ENCODE measurements around the gene ACTR6.

Gene ACTR6

DNA sequence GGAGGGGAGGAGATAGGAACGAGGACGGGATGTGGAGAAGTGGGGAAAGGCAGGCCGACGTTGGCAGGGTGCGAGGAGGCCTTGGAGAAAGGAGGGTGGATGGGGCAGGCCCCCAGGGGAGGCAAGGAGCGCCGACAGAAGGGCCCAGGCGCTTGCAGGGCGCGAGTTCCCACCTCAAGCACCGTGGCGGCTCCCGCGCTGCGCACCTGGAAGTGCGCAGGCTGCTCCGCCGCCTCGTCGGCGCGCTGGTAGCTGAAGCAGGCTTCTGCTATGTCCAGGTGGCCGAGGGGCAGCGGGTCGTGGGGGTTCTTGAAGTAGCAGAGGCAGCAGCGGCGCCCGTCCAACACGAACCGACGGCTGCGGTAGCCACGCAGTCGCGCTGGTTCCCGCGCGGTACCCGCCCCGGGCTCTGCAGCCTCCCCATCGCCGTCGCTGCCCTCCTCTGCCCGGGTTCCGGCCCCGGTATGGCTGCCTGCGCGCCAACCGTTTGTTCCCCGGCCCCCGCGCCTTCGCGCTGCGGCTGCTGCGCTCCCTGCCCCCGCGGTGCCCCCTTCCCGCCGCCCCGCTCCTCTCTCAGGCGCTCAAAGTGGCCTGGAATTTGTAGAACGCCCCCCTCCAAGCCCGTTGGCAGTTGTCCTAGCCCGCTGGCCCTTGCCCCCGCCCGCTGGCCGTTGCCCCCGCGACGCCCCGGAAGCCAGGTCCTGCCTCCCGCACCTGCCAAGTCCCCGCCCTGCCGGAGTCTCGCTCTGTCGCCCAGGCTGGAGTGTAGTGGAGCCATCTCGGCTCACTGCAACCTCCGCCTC, 1.1 kb upstream of the ACTR6 start:
- Histone ChIP-seq H3K9me3 (ENCODE audit: control insufficient read depth, insufficient read depth, low read length) (no peaks in the 10 kb centered on the region), H3K4me1 (ENCODE audit: control insufficient read depth, insufficient read depth, low read length) (no peaks in the 10 kb centered on the region), H3K27ac (ENCODE audit: low read length) (no peak overlapping the region), H3K36me3 (ENCODE audit: control insufficient read depth, insufficient read depth, low read length) (no peaks in the 10 kb centered on the region; the same call in 1 of the 2 replicates), H3K27me3 (ENCODE audit: control insufficient read depth, insufficient read depth, low read length) (no peaks in the 10 kb centered on the region), H3K4me3 (ENCODE audit: low read length) (peak overlapping the region; percentile 93; the same call in 1 of the 2 replicates)
- no peak for DNase-seq (ENCODE audit: low read depth, low spot score)
- WGBS (ENCODE audit: insufficient coverage, insufficient read length): no CpG with 5 or more reads among the region's 79 CpGs

DNA sequence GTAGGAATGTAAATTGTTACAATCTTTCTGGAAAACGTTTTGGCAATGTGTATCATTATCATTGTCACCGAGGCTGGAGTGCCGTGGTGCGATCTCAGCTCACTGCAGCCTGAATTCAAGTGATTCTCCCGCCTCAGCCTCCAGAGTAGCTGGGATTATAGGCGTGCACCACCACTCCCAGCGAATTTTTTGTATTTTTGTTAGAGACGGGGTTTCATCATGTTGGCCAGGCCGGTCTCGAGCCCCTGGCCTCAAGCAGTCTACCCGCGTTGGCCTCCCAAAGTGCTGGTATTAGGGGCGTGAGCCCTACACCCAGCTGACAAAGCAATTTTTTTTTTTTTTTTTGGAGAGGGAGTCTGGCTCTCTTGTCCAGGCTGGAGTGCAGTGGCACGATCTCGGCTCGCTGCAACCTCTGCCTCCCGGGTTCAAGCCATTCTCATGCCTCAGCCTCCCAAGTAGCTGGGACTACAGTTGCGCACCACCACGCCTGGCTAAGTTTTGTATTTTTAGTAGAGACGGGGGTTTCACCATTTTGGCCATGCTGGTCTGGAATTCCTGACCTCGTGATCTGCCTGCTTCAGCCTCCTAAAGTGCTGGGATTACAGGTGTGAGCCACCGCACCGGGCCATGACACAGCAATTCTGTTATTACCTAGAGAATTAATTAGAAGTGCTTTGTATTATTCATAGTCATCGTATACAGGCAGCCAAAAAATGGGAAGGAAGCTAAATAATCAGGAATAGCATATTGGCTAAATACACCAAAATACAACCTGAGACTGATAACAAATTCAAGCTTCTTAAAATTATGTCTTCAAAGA, 1.2 kb downstream of the ACTR6 start:
- Histone ChIP-seq H3K4me3 (ENCODE audit: low read length) (no peak overlapping the region), H3K27ac (ENCODE audit: low read length) (no peak overlapping the region), H3K9me3 (ENCODE audit: control insufficient read depth, insufficient read depth, low read length) (no peaks in the 10 kb centered on the region), H3K36me3 (ENCODE audit: control insufficient read depth, insufficient read depth, low read length) (no peaks in the 10 kb centered on the region), H3K27me3 (ENCODE audit: control insufficient read depth, insufficient read depth, low read length) (no peaks in the 10 kb centered on the region), H3K4me1 (ENCODE audit: control insufficient read depth, insufficient read depth, low read length) (no peaks in the 10 kb centered on the region)
- no peak for DNase-seq (ENCODE audit: low read depth, low spot score)
- no CpG with 5 or more reads among the region's 24 CpGs for WGBS (ENCODE audit: insufficient coverage, insufficient read length)

DNA sequence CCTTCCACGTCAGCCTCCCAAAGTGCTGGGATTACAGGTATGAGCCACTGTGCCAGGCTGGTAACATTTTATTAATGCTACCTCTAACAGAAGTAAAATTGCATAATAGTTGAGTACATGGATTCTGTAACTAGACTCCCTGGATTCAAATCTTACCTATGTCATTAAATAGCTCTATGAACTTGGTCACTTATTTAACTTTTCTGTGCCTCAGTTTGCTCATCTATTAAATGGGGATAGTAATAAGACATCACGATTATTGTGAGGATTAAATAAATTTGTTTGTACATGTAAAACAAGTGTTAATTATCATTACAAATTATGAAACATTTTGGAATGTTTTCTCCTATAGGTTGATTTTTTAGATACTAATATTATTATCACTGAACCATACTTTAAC, 6.7 kb downstream of the ACTR6 start:
- no CpG with 5 or more reads among the region's 2 CpGs for WGBS (ENCODE audit: insufficient coverage, insufficient read length)
- H3K36me3 ChIP-seq (ENCODE audit: control insufficient read depth, insufficient read depth, low read length): peaks cover 6% of the 10 kb centered on the region; the same call in 1 of the 2 replicates

DNA sequence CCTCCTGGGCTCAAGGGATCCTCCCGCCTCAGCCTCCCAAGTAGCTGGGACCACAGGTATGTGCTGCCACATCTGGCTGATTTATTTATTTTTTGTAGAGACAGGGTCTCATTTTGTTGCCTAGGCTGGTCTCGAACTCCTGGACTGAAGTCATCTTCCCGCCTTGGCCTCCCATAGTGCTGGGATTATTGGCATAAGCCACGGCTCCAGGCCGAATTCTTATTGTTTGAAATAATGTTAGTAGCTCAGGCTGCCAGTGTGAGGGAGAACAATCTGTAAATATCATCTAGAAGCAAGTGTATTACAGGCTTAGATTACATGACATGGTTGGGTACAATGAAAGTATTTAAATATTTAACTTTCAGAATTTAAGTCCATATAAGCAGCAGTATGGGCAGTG, 8.2 kb downstream of the ACTR6 start:
- Histone ChIP-seq H3K4me1 (ENCODE audit: control insufficient read depth, insufficient read depth, low read length) (no peaks in the 10 kb centered on the region), H3K27ac (ENCODE audit: low read length) (no peak overlapping the region), H3K36me3 (ENCODE audit: control insufficient read depth, insufficient read depth, low read length) (peaks cover 9% of the 10 kb centered on the region; the same call in 1 of the 2 replicates), H3K27me3 (ENCODE audit: control insufficient read depth, insufficient read depth, low read length) (no peaks in the 10 kb centered on the region), H3K4me3 (ENCODE audit: low read length) (no peak overlapping the region), H3K9me3 (ENCODE audit: control insufficient read depth, insufficient read depth, low read length) (no peaks in the 10 kb centered on the region)
- no CpG with 5 or more reads among the region's 5 CpGs for WGBS (ENCODE audit: insufficient coverage, insufficient read length)
- DNase-seq (ENCODE audit: low read depth, low spot score): no peak

More for the DNA sequence above, 6.7 kb downstream of the ACTR6 start:
- Histone ChIP-seq H3K4me3 (ENCODE audit: low read length) (no peak overlapping the region), H3K27ac (ENCODE audit: low read length) (no peak overlapping the region), H3K4me1 (ENCODE audit: control insufficient read depth, insufficient read depth, low read length) (no peaks in the 10 kb centered on the region), H3K9me3 (ENCODE audit: control insufficient read depth, insufficient read depth, low read length) (no peaks in the 10 kb centered on the region), H3K27me3 (ENCODE audit: control insufficient read depth, insufficient read depth, low read length) (no peaks in the 10 kb centered on the region)
- DNase-seq (ENCODE audit: low read depth, low spot score): no peak

DNA sequence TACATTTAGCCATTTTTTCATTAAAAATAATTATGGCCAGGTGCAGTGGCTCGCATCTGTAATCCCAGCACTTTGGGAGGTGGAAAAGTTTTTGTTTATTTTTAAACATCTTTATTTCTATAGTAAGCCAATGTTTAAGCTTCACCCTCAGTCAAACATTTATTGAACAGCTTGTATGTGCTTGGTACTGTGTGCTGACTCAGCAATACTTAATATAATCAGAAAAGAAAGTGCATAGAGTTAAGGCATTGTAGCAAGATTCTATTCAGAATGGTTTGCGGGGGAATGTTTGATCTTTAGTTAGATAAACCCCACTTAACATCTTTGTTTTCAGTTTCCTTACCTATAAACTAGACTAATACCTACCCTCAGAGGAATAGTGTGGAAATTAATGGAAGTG, 11.1 kb downstream of the ACTR6 start:
- peaks cover 9% of the 10 kb centered on the region; the same call in 1 of the 2 replicates for H3K36me3 ChIP-seq (ENCODE audit: control insufficient read depth, insufficient read depth, low read length)
- no peaks in the 10 kb centered on the region for H3K27me3 ChIP-seq (ENCODE audit: control insufficient read depth, insufficient read depth, low read length)
- H3K27ac ChIP-seq (ENCODE audit: low read length): no peak overlapping the region
- H3K9me3 ChIP-seq (ENCODE audit: control insufficient read depth, insufficient read depth, low read length): no peaks in the 10 kb centered on the region
- H3K4me3 ChIP-seq (ENCODE audit: low read length): no peak overlapping the region
- DNase-seq (ENCODE audit: low read depth, low spot score): no peak
- H3K4me1 ChIP-seq (ENCODE audit: control insufficient read depth, insufficient read depth, low read length): no peaks in the 10 kb centered on the region
- WGBS (ENCODE audit: insufficient coverage, insufficient read length): no CpG with 5 or more reads among the region's 2 CpGs

GRCh38 chr12:100213016-100213891, 12.6 kb downstream of the ACTR6 start:
- Histone ChIP-seq H3K4me1 (ENCODE audit: control insufficient read depth, insufficient read depth, low read length) (no peaks in the 10 kb centered on the region), H3K9me3 (ENCODE audit: control insufficient read depth, insufficient read depth, low read length) (no peaks in the 10 kb centered on the region), H3K4me3 (ENCODE audit: low read length) (no peak overlapping the region), H3K27me3 (ENCODE audit: control insufficient read depth, insufficient read depth, low read length) (no peaks in the 10 kb centered on the region), H3K27ac (ENCODE audit: low read length) (no peak overlapping the region), H3K36me3 (ENCODE audit: control insufficient read depth, insufficient read depth, low read length) (peaks cover 7% of the 10 kb centered on the region; the same call in 1 of the 2 replicates)
- DNase-seq (ENCODE audit: low read depth, low spot score): no peak
- WGBS (ENCODE audit: insufficient coverage, insufficient read length): no CpG with 5 or more reads among the region's 5 CpGs

GRCh38 chr12:100214518-100214917, 13.9 kb downstream of the ACTR6 start:
- no peak overlapping the region for H3K4me3 ChIP-seq (ENCODE audit: low read length)
- H3K9me3 ChIP-seq (ENCODE audit: control insufficient read depth, insufficient read depth, low read length): no peaks in the 10 kb centered on the region
- H3K27me3 ChIP-seq (ENCODE audit: control insufficient read depth, insufficient read depth, low read length): no peaks in the 10 kb centered on the region
- WGBS (ENCODE audit: insufficient coverage, insufficient read length): no CpG with 5 or more reads among the region's 2 CpGs
- peaks cover 5% of the 10 kb centered on the region; the same call in 1 of the 2 replicates for H3K36me3 ChIP-seq (ENCODE audit: control insufficient read depth, insufficient read depth, low read length)
- no peak overlapping the region for H3K27ac ChIP-seq (ENCODE audit: low read length)
- no peaks in the 10 kb centered on the region for H3K4me1 ChIP-seq (ENCODE audit: control insufficient read depth, insufficient read depth, low read length)
- DNase-seq (ENCODE audit: low read depth, low spot score): no peak

DNA sequence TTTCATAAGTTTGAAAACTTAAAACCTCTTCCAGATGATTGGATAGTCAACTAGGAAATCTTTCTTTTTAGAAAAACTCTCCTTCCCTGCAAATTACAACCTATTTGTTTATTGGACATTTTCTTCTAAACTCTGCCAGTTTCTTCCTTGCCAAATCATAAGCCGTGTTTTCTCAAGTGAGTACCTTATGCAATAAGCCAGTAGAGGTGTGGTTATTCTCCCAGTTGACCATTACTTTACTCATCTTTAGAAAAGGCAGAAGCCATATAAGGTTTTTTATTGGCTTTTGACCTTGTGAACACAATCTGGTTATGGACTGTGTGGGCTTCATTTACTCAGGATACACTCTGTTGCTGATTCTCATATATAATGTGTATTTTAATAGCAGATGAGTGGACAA, 14.6 kb downstream of the ACTR6 start:
- Histone ChIP-seq H3K36me3 (ENCODE audit: control insufficient read depth, insufficient read depth, low read length) (peaks cover 5% of the 10 kb centered on the region; the same call in 1 of the 2 replicates), H3K4me3 (ENCODE audit: low read length) (no peak overlapping the region), H3K27ac (ENCODE audit: low read length) (no peak overlapping the region), H3K4me1 (ENCODE audit: control insufficient read depth, insufficient read depth, low read length) (no peaks in the 10 kb centered on the region), H3K27me3 (ENCODE audit: control insufficient read depth, insufficient read depth, low read length) (no peaks in the 10 kb centered on the region), H3K9me3 (ENCODE audit: control insufficient read depth, insufficient read depth, low read length) (no peaks in the 10 kb centered on the region)
- no CpG with 5 or more reads among the region's 1 CpG for WGBS (ENCODE audit: insufficient coverage, insufficient read length)
- no peak for DNase-seq (ENCODE audit: low read depth, low spot score)

- Histone ChIP-seq H3K9me3 (ENCODE audit: control insufficient read depth, insufficient read depth, low read length) (no peaks in the 10 kb centered on the region), H3K4me3 (ENCODE audit: low read length) (no peak overlapping the region), H3K36me3 (ENCODE audit: control insufficient read depth, insufficient read depth, low read length) (peaks cover 5% of the 10 kb centered on the region; the same call in 1 of the 2 replicates), H3K27ac (ENCODE audit: low read length) (no peak overlapping the region), H3K27me3 (ENCODE audit: control insufficient read depth, insufficient read depth, low read length) (no peaks in the 10 kb centered on the region), H3K4me1 (ENCODE audit: control insufficient read depth, insufficient read depth, low read length) (no peaks in the 10 kb centered on the region)
- WGBS (ENCODE audit: insufficient coverage, insufficient read length): no CpG with 5 or more reads among the region's 4 CpGs
- no peak for DNase-seq (ENCODE audit: low read depth, low spot score)
These were observed 15.7 kb downstream of the ACTR6 start for GRCh38 chr12:100216337-100216736.

All from iPS DF 6.9 (cell line).